ENCODE data around the gene PSPC1. TPM values are rescaled to one million over a fixed set of nuclear protein-coding genes. Genes with fewer than 3 reads are reported as not detected.

Gene PSPC1
- polyA plus RNA-seq, 1 experiment, result 27.9 TPM

- TF ChIP-seq CTCF (IDR thresholded peaks at IDR 0.05; ENCODE audit: insufficient read depth, low read depth, low read length), result no peak
- H3K36me3 ChIP-seq (ENCODE audit: control insufficient read depth, insufficient read depth, low read length), result peaks cover 28% of the 10 kb centered on the region
- no peak for DNase-seq (ENCODE audit: low read depth)
- POLR2A ChIA-PET, result no interaction called here
- no peaks in the 10 kb centered on the region for H3K27me3 ChIP-seq (ENCODE audit: control insufficient read depth, insufficient read depth, low read length)
- H3K4me3 ChIP-seq (ENCODE audit: low read depth, low read length), result no peak overlapping the region
- CTCF ChIA-PET, result interaction anchor here (0.5 to 0.8 kb wide), 2 partner anchors 204 to 503 kb away, joined by 3 to 4 read pairs; no protein-coding TSS in a partner anchor
These were observed 121.2 kb downstream of the PSPC1 start for GRCh38 chr13:19661561-19661960.

GRCh38 chr13:19661126-19661525, 121.6 kb downstream of the PSPC1 start:
- DNase-seq (ENCODE audit: low read depth), result no peak
- Histone ChIP-seq H3K36me3 (ENCODE audit: control insufficient read depth, insufficient read depth, low read length) (peaks cover 28% of the 10 kb centered on the region), H3K27me3 (ENCODE audit: control insufficient read depth, insufficient read depth, low read length) (no peaks in the 10 kb centered on the region), H3K4me3 (ENCODE audit: low read depth, low read length) (no peak overlapping the region)
- ChIA-PET CTCF (interaction anchor here (0.5 to 0.8 kb wide), 2 partner anchors 204 to 503 kb away, joined by 3 to 4 read pairs; no protein-coding TSS in a partner anchor), POLR2A (no interaction called here)
- no peak for TF ChIP-seq CTCF (IDR thresholded peaks at IDR 0.05; ENCODE audit: insufficient read depth, low read depth, low read length)

- no peak overlapping the region for H3K4me3 ChIP-seq (ENCODE audit: low read depth, low read length)
- POLR2A ChIA-PET, result no interaction called here
- DNase-seq (ENCODE audit: low read depth), result no peak
- CTCF ChIA-PET, result interaction anchor here (1.3 kb wide), 1 partner anchor 13 kb away, joined by 3 read pairs; no protein-coding TSS in a partner anchor
- TF ChIP-seq CTCF (IDR thresholded peaks at IDR 0.05; ENCODE audit: insufficient read depth, low read depth, low read length), result no peak
- H3K36me3 ChIP-seq (ENCODE audit: control insufficient read depth, insufficient read depth, low read length), result peaks cover 16% of the 10 kb centered on the region
- H3K27me3 ChIP-seq (ENCODE audit: control insufficient read depth, insufficient read depth, low read length), result no peaks in the 10 kb centered on the region
These were observed 123.9 kb downstream of the PSPC1 start for GRCh38 chr13:19658831-19659230.

- Histone ChIP-seq H3K27me3 (ENCODE audit: control insufficient read depth, insufficient read depth, low read length) (no peaks in the 10 kb centered on the region), H3K4me3 (ENCODE audit: low read depth, low read length) (no peak overlapping the region), H3K36me3 (ENCODE audit: control insufficient read depth, insufficient read depth, low read length) (peaks cover 9% of the 10 kb centered on the region)
- CTCF ChIA-PET, result interaction anchor here (1.3 kb wide), 1 partner anchor 12 kb away, joined by 3 read pairs; no protein-coding TSS in a partner anchor
- POLR2A ChIA-PET, result no interaction called here
- DNase-seq (ENCODE audit: low read depth), result no peak
- TF ChIP-seq CTCF (IDR thresholded peaks at IDR 0.05; ENCODE audit: insufficient read depth, low read depth, low read length), result no peak
These were observed 124.7 kb downstream of the PSPC1 start for GRCh38 chr13:19657872-19658591.

Small RNA genes lying within 50 kb of the gene (small RNA-seq; reads per million reads assigned to genes)
- not detected for gene RN7SL166P (ENCODE audit: insufficient read length, low read depth, low replicate concordance)

Other genes with a start within 250 kb of the PSPC1 start
- not detected in 2 replicates for gene TPTE2, start 221.4 kb downstream of the PSPC1 start, polyA plus RNA-seq (2011; rRNA removed)
- gene MPHOSPH8, start 149.3 kb downstream of the PSPC1 start, polyA plus RNA-seq (2011; rRNA removed), result 12.3 and 18.7 TPM in 2 replicates
- gene ZMYM5, start 80.7 kb upstream of the PSPC1 start, polyA plus RNA-seq (2011; rRNA removed), result 4.6 and 9.2 TPM in 2 replicates
- 11.6 and 29.5 TPM in 2 replicates for gene ZMYM2, start 175.8 kb upstream of the PSPC1 start, polyA plus RNA-seq (2011; rRNA removed)

Measured in BJ (cell line).